Uterus (tissue), 2 donors: ENCODE results near the gene NPTXR.

Experiments used
- CTCF ChIP-seq, 4 experiments: fragments of 200-600 bp in 2 of 4; fragments of 450-650 bp in 2 of 4; sonication (generic) in 2 of 4; IDR thresholded peaks; one replicate each; pipeline ENCODE4 v1.5.1; 2016 to 2019; ENCODE audit warnings: antibody characterized with exemption in 4 of 4, mild to moderate bottlenecking in 2 of 4, moderate library complexity in 1 of 4
- POLR2A ChIP-seq, 2 donors: fragments of 450-650 bp; IDR thresholded peaks; one replicate each; pipeline ENCODE4 v1.6.1; 2016; ENCODE audit warnings: antibody characterized with exemption in 2 of 2, mild to moderate bottlenecking in 1 of 2, moderate library complexity in 1 of 2

GRCh38 chr22:38845004-38845740, 1.3 kb upstream of the NPTXR start:
- TF ChIP-seq CTCF (IDR thresholded peaks at IDR 0.05): no peak
- TF ChIP-seq POLR2A (IDR thresholded peaks at IDR 0.05): no peak
